GM18861 (cell line): ENCODE measurements around the gene ERC2.

Experiments used
- ATAC-seq: cut with Tn5 transposase; IDR thresholded peaks from one replicate; pipeline ENCODE4 v1.9.1; 2021; ENCODE audit not compliant: unreplicated experiment

The ERC2 gene

DNA sequence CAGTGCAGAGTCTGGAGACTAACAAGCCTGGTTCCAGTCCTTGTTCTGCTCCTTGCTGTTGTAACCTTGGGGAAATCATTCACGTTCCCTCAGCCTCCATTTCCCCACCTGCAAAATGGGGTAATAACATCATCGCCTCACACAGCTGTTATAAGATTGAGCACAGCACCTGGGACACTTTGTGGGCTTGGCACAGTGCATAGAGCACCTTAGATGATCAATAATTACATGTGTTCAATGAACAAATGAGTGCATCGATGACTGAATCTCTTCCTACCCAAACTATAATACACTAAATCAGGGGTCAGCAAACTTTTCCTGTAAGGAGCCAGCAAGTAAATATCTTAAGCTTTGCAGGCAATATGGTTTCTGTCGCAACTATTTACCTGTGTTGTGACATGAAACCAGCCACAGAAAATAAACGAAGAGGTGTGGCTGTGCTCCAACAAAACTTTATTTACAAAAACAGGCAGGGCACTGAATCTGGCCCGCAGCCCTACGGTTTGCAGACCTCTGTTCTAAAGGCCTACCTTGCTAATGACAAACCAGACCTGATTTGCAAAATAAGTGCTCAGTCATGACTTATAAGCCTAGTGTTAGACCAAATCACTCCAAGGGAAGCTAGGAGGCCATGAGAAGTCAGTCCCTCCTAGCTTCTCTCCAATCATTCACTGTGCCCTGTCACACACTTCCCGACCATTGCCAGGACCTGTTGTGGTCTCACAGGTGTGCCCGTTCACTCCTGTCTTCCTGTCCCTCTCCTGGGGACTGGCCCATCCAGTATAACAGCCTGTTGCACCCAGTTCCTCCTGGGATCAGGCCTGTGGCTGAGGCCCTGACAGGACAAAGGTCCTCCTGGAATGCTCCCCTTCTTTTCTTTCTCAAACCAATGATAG lies 831.7 kb downstream of the ERC2 start:
- no peak for ATAC-seq

DNA sequence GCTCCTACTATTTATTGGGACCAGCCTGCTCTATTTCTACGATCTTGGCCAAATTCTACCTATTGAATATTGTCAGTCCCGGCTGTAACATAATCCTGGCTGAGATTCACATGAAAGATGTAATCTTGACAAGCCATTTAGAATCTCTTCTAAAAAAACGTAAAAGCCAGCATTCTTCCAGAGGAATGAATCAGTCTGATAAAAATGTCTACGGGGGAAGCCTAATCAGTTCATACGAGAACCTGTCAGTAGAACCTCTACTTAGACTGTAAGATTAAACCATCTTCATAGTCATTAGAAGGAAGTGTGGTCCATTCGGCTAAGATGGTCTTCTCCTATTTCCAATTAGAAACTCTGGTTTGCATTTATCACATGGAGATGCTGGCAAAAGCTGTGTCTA lies 833.9 kb downstream of the ERC2 start:
- no peak for ATAC-seq

DNA sequence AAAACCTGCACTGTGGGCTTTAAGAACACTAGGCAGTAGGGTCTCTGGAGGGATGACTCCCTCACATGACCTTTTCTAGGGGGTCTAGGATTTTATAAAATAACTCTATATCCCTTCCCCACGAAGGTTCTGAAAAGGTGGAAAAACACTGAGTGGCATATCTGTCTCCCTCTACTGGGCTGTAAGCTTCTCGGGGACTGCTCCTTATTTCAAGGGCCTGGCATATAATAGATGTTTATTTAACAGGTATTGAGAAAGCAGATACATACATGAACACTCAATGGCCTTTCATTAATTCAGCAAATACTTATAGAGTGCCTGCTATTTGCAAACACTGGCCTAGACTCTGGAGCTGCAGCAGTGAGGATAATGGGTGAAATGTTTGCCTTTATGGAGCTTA lies 834.9 kb downstream of the ERC2 start:
- ATAC-seq, result no peak

DNA sequence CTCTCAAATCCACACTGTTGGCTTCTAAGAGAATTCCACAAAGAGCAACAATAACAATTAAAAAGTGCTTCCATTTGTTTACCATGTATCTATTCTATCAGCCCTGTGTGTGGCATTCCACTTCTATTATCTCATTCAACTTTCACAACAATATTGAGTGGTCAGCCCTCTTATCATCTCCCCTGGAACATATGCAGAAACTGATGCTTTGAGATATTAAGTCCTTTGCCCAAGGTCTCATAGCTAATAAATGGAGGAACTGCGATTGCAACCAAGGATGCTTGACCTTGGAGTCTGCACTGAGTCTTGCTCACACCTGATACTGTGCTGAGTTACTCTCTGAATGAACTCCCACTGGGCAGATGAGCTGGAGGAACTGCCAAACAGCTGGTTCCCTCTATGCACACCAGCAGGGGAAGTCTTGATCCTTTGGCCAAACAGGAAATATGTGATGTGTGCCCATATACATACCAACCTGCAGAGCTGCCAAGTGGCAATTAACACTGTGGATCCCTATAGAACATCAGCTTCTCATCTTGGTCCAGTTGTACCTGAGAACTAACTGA lies 836.4 kb downstream of the ERC2 start:
- no peak for ATAC-seq

DNA sequence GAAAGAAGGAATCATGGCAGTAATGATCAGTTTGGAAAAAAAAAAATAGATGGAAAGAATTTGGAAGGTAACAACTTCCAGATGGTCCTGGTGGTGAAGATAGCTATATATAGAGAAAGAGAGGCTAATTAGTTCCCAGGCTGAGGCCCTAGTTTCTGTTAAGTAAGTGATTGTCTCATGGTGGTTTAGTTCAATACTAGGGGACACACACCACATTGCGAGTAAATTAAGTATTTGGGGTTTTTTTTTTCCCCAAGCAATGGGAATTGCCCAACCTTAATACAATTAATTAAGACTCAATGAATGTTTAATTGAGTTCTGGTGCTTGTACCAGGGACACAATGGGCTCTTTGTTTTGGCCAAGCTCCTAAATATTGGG lies 837.4 kb downstream of the ERC2 start:
- no peak for ATAC-seq

DNA sequence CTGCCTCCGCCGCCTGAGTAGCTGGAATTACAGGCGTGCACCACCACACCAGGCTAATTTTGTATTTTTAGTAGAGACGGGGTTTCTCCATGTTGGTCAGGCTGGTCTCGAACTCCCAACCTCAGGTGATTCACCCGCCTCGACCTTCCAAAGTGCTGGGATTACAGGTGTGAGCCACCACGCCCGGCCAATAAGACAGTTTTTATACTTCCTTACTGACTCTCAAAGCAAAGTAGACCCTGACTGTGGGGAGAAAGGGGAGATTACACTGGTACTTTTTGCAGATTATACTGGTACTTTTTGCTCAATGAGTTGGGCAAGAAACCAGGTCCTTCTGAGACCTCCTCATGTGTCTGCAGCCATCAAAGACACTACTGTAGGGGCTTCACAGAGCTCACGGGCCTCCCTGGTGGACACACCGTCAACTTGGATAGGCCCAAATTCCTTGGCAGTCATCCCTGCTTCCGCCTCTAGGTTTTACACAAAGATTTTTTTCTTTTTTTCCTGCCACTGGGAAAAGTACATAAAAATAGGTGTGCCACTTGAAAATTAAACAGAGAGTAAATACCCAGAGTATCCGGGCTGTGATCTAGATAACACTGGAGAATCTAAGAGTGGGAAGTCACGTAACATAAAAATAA lies 837.9 kb downstream of the ERC2 start:
- ATAC-seq, result no peak

DNA sequence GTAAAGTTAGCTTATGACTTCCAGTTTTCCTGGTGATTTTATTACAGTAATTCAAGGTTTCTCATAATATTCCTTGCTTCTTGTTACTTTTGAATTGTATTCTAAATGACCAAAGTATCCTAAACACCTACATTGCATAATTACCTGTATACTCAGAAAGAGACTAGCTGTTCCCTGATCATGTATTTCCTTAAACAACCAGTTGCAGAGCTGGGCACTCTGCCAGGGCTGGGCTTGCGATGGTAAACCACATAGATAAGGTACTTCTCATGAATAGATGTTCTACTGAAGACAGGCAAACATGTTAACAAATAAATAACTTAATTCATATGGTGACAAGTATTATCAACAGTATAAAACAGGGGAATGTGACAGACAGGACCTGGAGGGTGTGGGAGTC lies 838.8 kb downstream of the ERC2 start:
- no peak for ATAC-seq

DNA sequence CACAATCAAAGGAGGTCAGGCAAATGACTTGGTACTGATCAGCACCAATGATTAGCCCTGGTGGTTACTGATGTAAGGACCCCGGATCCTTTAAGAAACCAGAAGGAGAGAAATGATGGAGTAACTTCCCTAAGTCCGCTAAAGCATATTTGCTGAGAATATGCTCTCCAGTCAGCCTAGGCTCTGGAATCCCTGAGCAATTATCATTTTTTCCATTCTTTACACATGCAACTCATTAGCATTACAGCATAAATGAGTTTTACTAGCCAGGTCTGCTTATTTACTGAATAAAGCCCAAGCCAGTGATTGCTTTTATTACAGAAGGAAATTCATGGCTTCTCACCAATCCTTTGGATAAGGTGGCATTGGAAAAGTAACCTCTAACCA lies 842.0 kb downstream of the ERC2 start:
- no peak for ATAC-seq

DNA sequence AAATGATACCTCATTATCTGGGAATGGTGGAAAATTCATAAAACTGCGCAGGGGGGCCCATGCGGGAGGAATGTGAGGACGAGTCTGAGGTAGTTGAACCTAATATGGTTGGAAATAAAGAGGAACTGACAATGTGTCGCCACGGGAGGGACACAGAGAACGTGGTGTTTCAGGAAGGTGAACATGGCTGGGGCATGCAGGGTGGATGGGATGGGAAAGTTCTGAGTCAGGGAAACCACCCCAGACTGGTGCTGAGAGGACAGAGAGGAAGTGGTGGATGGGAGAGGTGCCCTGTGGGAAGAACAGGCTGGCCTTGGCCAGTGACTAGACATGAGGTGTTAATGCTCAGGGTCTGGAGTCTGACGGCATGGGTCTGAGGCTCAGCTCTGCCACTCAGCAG lies 844.0 kb downstream of the ERC2 start:
- ATAC-seq, result no peak

DNA sequence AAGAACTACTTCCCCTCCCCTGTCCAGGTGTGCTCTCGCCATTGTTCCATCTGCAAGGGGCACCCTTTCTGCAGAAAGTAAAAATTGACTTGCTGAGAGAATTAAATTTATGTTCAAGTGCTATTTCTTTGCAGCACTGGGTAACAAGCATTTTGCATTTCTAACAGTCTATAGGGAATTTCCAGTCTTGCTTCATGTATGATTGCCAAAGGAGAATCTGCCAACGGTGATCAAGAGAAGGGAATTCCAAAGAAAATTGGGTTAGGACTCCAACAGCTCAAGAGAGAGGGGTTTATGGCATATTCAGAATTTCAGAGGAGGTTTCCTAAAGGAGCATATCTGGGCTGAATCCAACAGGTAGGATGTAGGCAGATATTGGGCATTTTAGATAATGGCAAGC lies 844.5 kb downstream of the ERC2 start:
- ATAC-seq, result no peak

DNA sequence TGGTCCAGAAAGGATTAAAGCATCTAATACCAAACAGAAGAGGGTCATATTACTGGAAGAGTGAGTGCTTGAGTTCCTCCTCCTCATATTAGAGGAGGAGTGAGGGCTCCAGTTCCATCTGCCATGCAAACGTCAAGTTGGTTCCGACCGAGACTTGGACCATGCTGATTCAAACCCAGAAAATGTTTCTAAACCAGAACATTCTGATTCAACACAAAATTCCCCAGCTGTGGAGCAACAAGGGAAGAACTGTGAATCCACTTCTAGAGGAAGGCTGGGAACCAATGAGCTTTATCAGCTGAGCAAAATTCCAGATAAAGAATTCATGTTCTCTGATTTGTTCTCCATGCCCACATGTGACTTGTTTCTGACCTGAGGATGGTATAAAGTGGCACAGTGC lies 845.5 kb downstream of the ERC2 start:
- ATAC-seq, result no peak

DNA sequence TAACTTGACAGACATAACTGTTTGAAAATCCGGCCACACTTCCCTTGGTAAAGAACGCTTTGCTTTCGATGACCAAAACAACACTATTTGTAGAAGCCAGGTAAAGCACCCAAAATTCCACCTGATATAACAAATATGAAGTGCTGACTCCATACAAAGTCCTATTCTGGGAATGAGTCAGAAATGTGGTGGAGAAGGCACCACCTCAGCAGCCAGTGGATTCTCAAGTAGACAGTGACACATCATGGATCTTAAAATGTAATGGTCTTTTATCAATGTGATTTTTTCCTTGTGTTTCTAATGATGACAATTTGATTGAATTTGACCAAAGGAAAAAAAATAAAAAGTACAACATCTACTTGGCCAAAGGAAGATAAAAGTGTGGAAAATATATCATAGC lies 846.2 kb downstream of the ERC2 start:
- no peak for ATAC-seq

DNA sequence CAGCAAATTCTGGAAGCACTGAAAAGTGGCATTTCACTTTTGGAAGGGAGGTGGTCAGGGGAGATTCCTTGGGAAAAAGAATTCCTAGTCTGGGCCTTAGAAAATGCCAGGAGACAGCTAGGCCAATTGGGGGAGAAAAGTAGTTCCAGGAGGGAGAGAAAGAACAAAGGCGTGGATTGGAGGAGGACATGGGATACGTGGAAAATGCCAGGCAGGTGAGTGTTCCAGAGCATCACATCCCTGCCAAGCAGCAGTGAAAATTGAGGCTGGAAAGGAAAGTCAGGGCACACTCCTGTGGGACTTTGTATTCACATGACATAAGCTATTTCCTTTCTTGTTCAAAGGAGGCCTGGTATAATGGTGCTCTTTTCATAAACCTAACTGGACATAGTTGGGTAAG lies 846.6 kb downstream of the ERC2 start:
- no peak for ATAC-seq

DNA sequence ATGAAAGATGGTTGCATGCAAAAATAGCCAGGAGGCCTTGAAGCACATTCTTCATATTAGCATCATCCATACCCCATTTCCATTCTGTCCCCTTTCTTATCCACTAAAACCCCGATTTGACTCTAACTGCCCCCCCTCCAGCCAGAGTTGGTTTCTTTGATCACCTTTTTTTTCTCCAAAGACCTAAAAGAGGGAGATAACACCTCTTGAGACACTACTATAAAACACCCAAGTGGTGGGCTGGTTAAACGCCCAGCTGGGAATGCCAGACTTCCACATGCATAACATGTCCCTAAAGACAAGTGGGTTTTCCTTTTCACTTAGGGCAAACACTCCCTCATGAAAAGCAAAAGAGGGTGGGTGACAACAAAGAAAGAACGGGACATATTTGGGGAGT lies 847.2 kb downstream of the ERC2 start:
- ATAC-seq, result no peak

DNA sequence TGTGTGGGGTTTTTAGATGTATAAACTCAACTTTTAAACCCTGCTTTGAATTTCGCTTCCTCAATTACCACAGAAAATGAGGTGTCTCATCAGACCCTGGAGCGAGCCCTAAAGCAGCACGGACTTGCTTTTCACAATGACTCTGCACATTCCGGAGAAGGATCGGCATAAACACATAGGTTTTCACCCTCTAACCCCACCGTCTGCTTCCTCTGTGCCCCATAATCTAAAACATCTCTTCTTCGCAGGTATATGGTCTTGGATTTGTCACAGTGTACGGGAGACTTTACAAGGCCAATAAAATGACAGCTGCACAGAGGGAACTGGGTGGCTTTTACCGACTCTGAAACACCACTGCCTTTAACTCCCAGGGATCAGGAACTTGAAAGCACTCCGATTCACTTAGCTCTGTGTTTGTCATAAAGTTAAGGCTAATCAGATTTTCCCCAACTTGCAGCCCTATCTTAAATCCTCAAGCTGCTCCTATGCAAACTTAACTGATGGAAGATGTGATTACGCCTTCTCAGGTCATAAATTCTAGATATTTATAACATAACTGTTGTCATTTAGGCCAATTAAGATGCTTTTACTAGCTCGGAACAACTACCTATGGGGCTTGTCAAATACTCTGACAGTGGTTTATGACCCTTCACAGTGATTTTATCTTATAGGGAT lies 847.8 kb downstream of the ERC2 start:
- ATAC-seq, result peak; percentile 51

DNA sequence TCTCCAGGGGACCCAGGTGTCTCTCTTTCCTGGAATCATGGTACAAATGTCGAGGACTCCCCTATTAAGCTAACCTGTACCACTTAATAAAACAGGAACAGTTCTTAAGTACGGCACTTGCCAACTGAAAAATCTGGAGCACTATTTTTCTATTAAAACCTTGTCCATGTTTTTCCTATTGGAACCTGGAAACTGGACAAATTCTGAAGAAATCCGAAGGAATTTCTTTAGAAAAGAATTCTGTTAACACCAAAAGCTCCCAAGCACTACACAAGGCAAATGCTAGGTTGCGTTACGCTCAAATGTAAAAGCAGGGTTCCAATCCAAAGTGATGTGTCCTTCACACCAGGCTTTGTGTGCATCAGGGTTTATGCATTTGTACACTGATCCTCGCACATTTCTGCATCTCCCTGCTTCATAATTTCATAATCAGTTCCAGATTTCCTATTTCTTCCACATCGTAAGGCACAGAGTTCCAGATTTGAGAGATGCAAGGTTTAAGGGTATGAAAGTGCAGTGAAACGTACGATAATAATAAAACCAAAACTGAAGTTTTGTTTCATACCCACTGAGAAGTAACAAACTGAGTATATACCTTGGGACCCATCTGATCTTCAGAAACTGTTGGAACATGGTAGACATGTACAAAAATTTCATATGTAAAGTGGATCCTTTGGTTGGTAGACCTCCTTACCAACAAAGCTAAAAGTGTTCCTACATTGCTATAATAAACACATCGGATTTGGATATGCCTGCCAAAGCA lies 849.0 kb downstream of the ERC2 start:
- ATAC-seq, result no peak

DNA sequence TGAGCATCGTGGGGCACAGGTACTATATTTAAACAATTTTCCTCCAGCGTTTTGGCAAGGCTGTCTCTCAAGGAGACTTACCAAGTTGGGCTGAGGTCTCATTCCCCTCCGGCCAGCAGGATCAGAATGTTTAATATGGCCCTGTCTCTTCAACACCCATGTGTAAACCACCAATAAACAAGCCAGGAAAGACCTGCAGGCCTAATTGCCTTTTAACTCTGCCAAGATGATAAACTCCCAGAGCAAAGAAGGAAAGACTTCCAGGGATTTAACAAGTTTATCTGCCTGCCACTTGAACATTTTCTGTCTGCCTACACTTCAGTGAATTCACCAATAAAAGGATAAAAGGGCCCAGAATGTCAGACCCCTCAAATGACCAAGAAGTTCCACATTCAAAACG lies 850.9 kb downstream of the ERC2 start:
- no peak for ATAC-seq

DNA sequence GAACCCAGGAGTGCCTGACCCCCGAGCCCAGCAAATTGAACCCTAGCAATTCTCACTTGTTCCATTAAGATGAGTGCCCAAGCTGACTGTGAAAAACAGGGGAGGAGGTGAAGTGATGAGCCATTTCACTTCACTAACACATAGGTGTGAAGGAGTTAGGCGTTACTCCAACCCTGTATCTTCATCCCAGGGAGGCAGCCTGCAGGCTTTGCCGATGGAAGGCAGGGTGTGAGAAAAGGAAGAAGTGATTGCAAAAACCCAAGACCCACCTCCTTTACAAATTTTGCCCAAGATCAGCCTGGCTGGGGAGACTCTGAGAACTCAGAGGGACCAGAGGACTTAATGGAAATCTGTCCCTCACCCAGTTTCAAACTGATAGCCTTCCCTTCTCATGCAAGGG lies 851.5 kb downstream of the ERC2 start:
- no peak for ATAC-seq

DNA sequence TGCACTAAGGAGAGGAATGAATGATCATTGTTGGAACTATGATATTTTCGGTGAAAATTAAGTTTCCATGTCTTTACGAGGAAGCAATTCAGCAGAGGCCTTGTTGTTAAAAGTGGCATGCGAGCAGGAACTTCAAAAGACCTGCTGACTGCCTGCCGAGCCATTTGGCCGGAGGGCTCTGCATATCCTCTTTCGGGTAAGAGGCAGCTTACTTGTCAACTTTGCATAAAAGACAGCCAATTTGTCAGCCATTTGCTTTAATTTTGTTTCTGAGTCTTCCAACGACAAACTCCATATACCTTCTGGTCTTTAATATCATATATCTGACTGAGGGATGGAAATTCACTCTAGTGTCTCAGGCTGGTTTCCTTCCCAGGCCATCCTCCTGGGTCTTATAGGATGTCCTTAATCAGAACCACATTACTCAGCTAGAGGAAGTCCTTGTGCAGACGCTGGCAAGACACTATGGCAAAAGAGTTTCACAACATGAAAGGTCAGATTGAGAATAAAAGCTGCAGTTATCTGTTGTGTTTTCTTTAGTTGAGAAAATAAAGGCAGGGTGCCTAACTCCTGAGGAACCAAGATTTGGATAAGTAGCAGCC lies 852.5 kb downstream of the ERC2 start:
- no peak for ATAC-seq

DNA sequence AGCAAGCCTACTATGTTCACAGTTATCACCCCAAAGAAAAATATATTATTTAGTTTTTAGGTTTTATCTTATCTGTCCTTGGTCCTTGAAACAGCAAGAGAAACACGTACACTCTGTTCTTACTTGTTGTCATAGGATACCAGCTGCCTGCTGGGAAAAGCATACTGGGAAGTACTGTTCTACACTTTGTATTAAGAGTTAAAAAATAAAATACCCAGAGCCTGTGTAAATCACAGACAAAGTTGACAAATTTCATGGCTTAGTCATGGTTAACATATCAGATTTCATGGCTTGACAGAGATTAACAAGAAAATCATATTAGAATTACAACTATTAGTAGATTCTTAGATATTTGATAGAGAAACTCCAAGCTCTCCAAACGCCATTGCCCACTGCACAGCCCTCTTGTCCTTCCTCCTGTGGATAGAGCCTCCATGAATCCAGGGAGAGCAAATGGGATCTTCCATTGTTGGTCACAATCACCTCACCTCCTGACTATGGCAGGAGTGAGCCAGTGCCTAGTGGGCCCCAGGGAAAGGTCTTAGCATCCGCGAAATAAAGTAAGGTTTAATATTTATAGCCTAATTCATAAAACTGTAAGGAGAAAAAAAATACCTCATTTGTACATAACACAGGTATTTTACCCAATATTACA lies 853.1 kb downstream of the ERC2 start:
- ATAC-seq, result no peak
